SJSA1 (cell line): Measurements from ENCODE around the gene DCST2. TPM values are rescaled to one million over a fixed set of nuclear protein-coding genes. Genes with fewer than 3 reads are reported as not detected.

Experiments used
- DNase-seq, 2 experiments: peaks; one replicate each; pipeline ENCODE4 v3.0.0-alpha.2; 2015 to 2020; ENCODE audit warnings: low spot score in 2 of 2, low read depth in 1 of 2
- H3K27ac ChIP-seq: fragments of 250-450 bp; sonication (Bioruptor Pico); 2 replicates; pipeline ENCODE4 v1.5.1; 2020; ENCODE audit warnings: mild to moderate bottlenecking, moderate library complexity
- H3K27me3 ChIP-seq: fragments of 250-450 bp; sonication (Bioruptor Pico); replicated peaks from 2 replicates; pipeline ENCODE4 v1.5.1; 2020; ENCODE audit warnings: mild to moderate bottlenecking, moderate library complexity
- H3K36me3 ChIP-seq: fragments of 250-450 bp; sonication (Bioruptor Pico); 2 replicates; pipeline ENCODE4 v1.5.1; 2020; ENCODE audit warnings: mild to moderate bottlenecking
- H3K4me1 ChIP-seq: fragments of 250-450 bp; sonication (Bioruptor Pico); replicated peaks from 2 replicates; pipeline ENCODE4 v1.6.1; 2021; ENCODE audit warnings: mild to moderate bottlenecking
- H3K4me3 ChIP-seq: fragments of 250-450 bp; sonication (Bioruptor Pico); 2 replicates; pipeline ENCODE4 v1.5.1; 2020; ENCODE audit warnings: mild to moderate bottlenecking
- H3K9me3 ChIP-seq: fragments of 250-450 bp; sonication (Bioruptor Pico); replicated peaks from 2 replicates; pipeline ENCODE4 v1.5.1; 2020; ENCODE audit warnings: mild to moderate bottlenecking
- total RNA-seq: library from RNA; depleted of rRNA; stranded (reverse); fragments of >200 nt; shearing (Covaris generic); gene quantifications from 2 replicates; pipeline ENCODE4 v1.2.3, GENCODE V29; 2014

DCST2 gene
- total RNA-seq, 1 experiment from 2014 or later = not detected

DNA sequence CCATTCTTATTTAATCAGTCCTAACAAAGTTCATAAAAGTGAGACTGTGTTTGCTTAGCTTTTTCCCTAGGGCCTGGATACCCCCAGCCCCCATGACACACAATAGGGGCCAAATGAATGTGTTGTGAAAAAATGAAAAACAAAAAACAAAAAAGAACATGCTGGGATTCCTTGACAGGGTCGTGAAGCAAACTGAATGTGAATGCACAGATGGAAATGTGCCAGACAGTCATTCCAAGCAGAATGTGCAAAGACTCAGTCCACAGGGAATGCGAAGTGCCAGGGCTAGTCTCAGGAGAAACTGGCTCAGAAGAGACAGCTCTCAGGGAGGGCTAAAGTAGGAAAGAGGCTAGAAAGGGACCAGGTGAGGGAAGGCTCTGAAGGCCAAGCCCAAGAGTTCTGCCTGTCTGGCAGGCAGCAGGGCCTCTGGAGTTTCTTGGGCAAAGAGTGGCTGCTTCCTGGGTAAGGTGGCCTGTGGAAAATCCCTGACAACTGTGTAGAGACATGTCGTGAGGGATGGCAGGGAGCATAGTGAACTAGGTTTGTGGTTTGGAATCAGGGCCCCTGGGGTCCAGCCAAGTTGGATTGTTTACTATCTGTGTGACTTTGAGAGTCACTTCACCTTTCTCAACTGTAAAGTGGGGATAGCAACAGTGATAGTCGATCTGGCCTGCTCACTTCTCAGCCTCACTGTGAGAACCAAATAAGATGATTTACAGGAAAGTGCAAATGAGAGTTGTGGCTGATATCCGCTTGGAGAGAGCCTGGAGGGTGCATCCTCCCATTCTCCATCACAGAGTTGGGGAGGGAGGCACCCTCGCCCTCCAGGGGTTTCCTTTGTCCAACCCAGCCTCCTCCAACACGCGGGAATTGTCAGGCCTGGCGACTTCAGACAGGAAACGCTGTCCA, 16.3 kb upstream of the DCST2 start:
- peak overlapping the region; percentile 31 for H3K27ac ChIP-seq
- H3K36me3 ChIP-seq = no peaks in the 10 kb centered on the region
- peaks cover 41% of the 10 kb centered on the region for H3K4me1 ChIP-seq
- peak in 1 of 2 experiments; percentile 37 for DNase-seq
- H3K9me3 ChIP-seq = no peaks in the 10 kb centered on the region
- H3K27me3 ChIP-seq = no peaks in the 10 kb centered on the region
- H3K4me3 ChIP-seq = peak overlapping the region; percentile 50

DNA sequence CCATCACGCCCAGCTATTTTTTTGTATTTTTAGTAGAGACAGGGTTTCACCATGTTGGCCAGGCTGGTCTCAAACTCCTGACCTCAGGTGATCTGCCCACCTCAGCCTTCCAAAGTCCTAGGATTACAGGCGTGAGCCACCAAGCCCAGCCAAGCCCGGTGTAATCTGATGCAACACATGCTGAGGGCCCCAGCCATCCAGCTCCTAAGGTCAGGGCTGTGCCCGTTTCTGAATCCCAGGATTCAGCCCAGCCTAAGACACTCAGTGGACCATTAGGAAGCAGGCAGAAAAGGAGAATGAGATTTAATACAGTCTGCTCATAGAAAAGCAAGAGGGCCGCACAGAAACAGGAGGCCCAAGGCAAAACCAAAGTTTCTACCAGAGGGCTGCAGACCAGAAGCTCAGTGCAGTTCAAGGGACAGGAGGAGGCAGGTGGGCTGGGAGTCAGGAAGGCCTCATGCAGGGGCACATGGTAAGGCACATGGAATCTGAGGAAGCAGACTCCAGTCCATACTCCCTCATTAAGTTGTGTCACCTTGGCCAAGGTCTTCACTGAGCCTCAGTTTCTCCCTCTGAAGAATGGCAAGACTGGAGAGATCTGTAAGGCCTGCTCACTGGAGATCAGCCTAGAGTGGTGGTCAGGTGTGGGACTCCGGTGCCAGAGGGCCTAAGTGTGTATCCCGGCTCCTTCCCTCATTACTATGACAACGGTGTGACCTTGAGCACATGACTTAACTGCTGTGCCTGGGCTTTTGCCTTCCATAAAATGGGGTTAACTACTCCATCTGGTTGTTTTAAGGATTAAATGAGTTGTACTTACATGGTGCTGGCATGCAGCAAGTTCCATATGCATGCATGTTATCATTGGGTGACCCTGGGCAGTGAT, 15.1 kb upstream of the DCST2 start:
- no peak for DNase-seq
- Histone ChIP-seq H3K4me1 (peaks cover 44% of the 10 kb centered on the region), H3K9me3 (no peaks in the 10 kb centered on the region), H3K27me3 (no peaks in the 10 kb centered on the region), H3K36me3 (no peaks in the 10 kb centered on the region), H3K4me3 (no peak overlapping the region), H3K27ac (no peak overlapping the region)

- no peak overlapping the region for H3K4me3 ChIP-seq
- H3K36me3 ChIP-seq = no peaks in the 10 kb centered on the region
- H3K9me3 ChIP-seq = no peaks in the 10 kb centered on the region
- H3K27me3 ChIP-seq = no peaks in the 10 kb centered on the region
- no peak overlapping the region for H3K27ac ChIP-seq
- peak; percentile 63 to 82 for DNase-seq
- H3K4me1 ChIP-seq = peaks cover 20% of the 10 kb centered on the region
These were observed 11.5 kb upstream of the DCST2 start for GRCh38 chr1:155044812-155045657.

GRCh38 chr1:155044365-155044764, 10.8 kb upstream of the DCST2 start:
- no peak overlapping the region for H3K27ac ChIP-seq
- no peak overlapping the region for H3K4me3 ChIP-seq
- no peak for DNase-seq
- no peaks in the 10 kb centered on the region for H3K36me3 ChIP-seq
- no peaks in the 10 kb centered on the region for H3K27me3 ChIP-seq
- H3K4me1 ChIP-seq = peaks cover 14% of the 10 kb centered on the region
- H3K9me3 ChIP-seq = no peaks in the 10 kb centered on the region

DNA sequence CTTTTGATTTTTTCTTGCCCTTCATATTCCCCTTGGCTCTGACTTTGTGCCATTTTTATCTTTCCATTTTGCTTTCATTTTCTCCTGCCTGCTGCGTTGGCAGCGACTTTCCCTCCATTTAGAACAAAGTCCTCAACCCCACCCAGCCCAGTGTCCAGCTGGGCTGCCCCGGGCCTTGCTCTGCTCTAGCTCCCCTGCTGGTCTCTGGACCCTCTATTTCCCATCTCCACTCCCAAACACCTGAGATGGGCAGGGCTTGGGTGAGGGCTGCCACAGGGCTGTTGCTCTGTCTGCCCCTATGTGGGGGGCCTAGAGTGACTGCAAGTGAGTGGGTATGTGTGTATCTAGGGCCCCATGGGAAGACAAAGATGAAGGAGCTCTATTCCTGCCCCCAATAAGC, 10.2 kb upstream of the DCST2 start:
- peaks cover 9% of the 10 kb centered on the region for H3K4me1 ChIP-seq
- no peaks in the 10 kb centered on the region for H3K9me3 ChIP-seq
- no peak overlapping the region for H3K4me3 ChIP-seq
- H3K27me3 ChIP-seq = no peaks in the 10 kb centered on the region
- no peaks in the 10 kb centered on the region for H3K36me3 ChIP-seq
- DNase-seq = no peak
- H3K27ac ChIP-seq = no peak overlapping the region

- peaks cover 9% of the 10 kb centered on the region for H3K4me1 ChIP-seq
These were observed 9.7 kb upstream of the DCST2 start for GRCh38 chr1:155043301-155043702.

DNA sequence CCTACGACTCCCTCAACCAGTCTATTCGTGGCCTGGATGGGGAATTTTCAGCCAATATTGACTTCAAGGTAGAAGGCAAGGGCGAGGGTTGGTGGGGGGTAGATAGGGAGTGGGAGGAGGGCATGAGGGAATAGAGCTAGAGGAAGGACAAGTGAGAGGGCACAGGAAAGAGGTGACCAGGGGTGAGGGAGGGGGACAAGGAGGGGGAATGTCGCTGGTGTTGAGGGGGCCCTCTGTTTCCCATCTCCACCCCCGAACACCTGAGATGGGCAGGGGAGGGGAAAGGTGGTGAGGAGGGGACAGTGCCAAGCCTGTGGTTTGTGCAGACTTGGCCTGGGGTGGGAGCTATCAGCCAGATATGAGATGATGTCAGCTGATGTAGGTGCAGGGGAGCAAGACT, 9.2 kb upstream of the DCST2 start:
- H3K4me1 ChIP-seq = peaks cover 9% of the 10 kb centered on the region

More at GRCh38 chr1:155043301-155043702, 9.7 kb upstream of the DCST2 start:
- Histone ChIP-seq H3K27me3 (no peaks in the 10 kb centered on the region), H3K9me3 (no peaks in the 10 kb centered on the region), H3K36me3 (no peaks in the 10 kb centered on the region), H3K4me3 (no peak overlapping the region), H3K27ac (no peak overlapping the region)
- DNase-seq = no peak

GRCh38 chr1:155040358-155041093, 6.9 kb upstream of the DCST2 start:
- no peaks in the 10 kb centered on the region for H3K9me3 ChIP-seq
- H3K4me3 ChIP-seq = no peak overlapping the region
- peaks cover 8% of the 10 kb centered on the region for H3K4me1 ChIP-seq
- H3K36me3 ChIP-seq = no peaks in the 10 kb centered on the region
- H3K27ac ChIP-seq = no peak overlapping the region
- DNase-seq = no peak
- H3K27me3 ChIP-seq = 0 out of 2 replicates have a peak, but pooled peaks cover 4% of the 10 kb centered on the region

More for the DNA sequence above, 9.2 kb upstream of the DCST2 start:
- no peak overlapping the region for H3K27ac ChIP-seq
- no peaks in the 10 kb centered on the region for H3K36me3 ChIP-seq
- no peaks in the 10 kb centered on the region for H3K9me3 ChIP-seq
- no peaks in the 10 kb centered on the region for H3K27me3 ChIP-seq
- no peak overlapping the region for H3K4me3 ChIP-seq
- DNase-seq = no peak

DNA sequence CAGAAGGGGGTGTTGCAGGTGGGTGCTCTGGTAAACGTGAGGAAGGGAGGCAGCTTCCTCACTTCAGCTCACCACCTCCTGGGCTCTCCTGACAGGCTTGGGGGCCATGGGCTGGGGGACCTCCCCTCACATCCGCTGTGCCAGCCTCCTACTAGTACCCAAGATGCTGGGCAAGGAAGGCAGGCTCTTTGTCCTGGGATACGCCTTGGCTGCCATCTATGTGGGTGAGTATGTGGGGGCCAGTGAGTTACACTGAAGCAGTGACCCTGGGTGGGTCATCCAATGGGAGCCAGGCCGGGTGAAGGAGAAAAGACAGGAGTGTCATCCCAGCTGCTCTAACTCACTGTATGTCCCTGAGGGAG, 5.7 kb upstream of the DCST2 start:
- DNase-seq = no peak
- Histone ChIP-seq H3K4me1 (no peaks in the 10 kb centered on the region), H3K27me3 (peaks cover 4% of the 10 kb centered on the region; the same call in 1 of the 2 replicates), H3K4me3 (no peak overlapping the region), H3K36me3 (no peaks in the 10 kb centered on the region), H3K9me3 (no peaks in the 10 kb centered on the region), H3K27ac (no peak overlapping the region)

DNA sequence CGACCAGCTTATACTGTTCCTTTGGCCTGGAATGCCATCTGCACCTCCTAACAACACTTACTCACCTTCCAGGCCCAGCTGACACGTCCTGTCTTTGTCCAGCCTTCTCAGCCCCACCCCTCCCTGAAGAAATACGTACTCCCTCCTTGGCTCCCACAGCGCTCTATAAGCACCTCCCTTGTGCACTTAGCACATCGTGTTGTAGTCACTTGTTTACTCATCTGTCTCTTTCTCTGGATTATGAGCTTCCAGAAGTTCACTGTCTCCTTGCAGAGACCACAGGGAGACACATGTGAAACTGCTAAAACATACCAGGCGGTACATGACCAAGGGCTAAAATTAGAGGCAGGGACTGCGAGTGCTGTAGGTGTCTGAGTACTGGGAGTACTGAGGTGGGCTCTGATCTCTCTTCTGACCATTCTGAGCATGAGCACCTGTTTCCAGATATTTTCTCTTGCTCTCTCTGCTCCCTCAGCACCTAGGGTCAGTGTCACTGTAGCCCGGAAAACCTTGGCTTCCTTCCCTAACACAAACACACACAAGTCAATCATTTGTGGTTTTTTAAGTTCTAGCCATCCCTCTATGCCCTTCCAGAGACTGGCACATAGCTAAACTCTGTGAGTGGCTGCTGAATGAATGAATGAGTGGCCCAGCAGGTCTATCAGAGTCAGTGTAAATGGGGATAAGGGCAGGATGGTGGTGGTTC, 5.2 kb upstream of the DCST2 start:
- H3K36me3 ChIP-seq = no peaks in the 10 kb centered on the region
- H3K27me3 ChIP-seq = peaks cover 4% of the 10 kb centered on the region; the same call in 1 of the 2 replicates
- H3K4me1 ChIP-seq = no peaks in the 10 kb centered on the region
- no peak for DNase-seq
- no peak overlapping the region for H3K27ac ChIP-seq
- no peaks in the 10 kb centered on the region for H3K9me3 ChIP-seq
- H3K4me3 ChIP-seq = no peak overlapping the region

DNA sequence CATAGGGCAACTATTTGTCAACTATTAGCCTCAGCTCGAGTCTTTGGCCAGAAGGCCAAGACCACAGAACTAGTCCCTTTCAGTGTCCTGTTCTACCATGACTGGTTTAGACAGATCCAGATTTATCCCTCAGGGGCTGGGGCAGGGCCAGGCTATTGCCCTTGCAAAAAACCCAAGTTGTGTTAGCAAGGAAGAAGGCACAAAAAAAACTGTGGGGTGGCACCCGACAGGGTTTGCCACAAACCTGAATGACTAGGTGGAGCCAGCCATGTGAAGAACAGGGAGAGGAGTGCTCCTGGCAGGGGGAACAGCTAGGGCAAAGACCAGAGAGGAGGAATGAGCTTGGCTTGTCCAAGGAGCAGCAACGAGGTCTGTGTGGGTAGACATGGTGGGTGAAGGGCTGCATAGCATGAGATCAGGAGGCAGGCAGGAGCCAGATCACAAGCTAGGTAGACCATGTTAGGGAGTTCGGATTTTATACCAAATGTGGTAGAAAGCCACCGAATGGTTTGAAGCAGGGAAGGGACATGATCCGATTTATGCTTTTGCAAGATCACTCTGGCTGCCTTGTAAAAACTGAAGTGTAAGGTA, 4.4 kb upstream of the DCST2 start:
- Histone ChIP-seq H3K4me3 (no peak overlapping the region), H3K36me3 (no peaks in the 10 kb centered on the region), H3K27me3 (peaks cover 4% of the 10 kb centered on the region; the same call in 1 of the 2 replicates), H3K9me3 (no peaks in the 10 kb centered on the region), H3K4me1 (no peaks in the 10 kb centered on the region), H3K27ac (no peak overlapping the region)
- no peak for DNase-seq

DNA sequence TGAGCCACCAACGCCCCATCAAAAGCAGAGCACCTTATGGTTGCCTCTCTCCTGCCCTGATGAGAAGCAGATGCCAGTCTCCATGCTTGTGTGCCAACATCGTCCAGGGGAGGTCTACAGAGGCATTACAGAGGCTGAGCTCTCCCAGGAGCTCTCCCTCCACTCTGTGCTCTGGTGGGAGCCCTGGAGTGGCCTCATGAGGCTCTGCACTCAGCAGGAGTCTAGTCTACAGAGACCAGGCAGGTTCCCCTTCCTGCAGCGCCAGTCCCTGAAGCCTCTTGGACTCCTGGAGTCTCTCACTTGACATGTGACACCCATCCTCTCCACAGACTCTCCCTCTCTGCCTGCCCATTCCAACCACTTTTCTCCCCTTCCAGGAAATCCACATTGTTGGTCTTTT, 3.5 kb upstream of the DCST2 start:
- H3K36me3 ChIP-seq = no peaks in the 10 kb centered on the region
- H3K4me3 ChIP-seq = no peak overlapping the region

More for the DNA sequence above, 3.5 kb upstream of the DCST2 start:
- H3K27me3 ChIP-seq = peaks cover 4% of the 10 kb centered on the region; the same call in 1 of the 2 replicates
- DNase-seq = no peak
- no peak overlapping the region for H3K27ac ChIP-seq
- no peaks in the 10 kb centered on the region for H3K4me1 ChIP-seq
- no peaks in the 10 kb centered on the region for H3K9me3 ChIP-seq
